HCT116 (cell line): ENCODE results near the gene IPO11. TPM values are rescaled to one million over a fixed set of nuclear protein-coding genes. Genes with fewer than 3 reads are reported as not detected.

Experiments
- ATAC-seq: fragments of 200-7000 bp; cut with Tn5 transposase; 2 replicates; pipeline ENCODE4 v1.9.1; 2020; ENCODE audit warnings: mild to moderate bottlenecking, moderate library complexity
- BruUV-seq: library from RNA; stranded (reverse); fragments of 400-500 nt; replicated peaks from 2 replicates; lab custom pipeline; 2021; lab: Mats Ljungman, UMichigan
- CTCF ChIA-PET: fragments of 300-600 bp; sonication (Branson Sonifier 250); formaldehyde crosslinking; loops from one replicate; lab custom pipeline; 2021; ENCODE audit warnings: antibody characterized with exemption; lab: Charles Lee
- POLR2A ChIA-PET: fragments of 300-600, 350-600 bp; sonication (Branson Sonifier 250); formaldehyde crosslinking; loops from one replicate; lab custom pipeline; 2021; ENCODE audit warnings: antibody characterized with exemption; lab: Charles Lee
- RAD21 ChIA-PET, 2 experiments: fragments of 300-600 bp; sonication (Branson Sonifier 250); formaldehyde crosslinking; loops; one replicate each; lab custom pipeline; 2023; ENCODE audit warnings: low total read pairs in 2 of 2; ENCODE audit not compliant: uncharacterized antibody in 2 of 2, unreplicated experiment in 2 of 2, low non-redundant PET in 1 of 2; lab: Charles Lee
- DNase-seq: peaks from one replicate; pipeline ENCODE4 v3.0.0-alpha.2; 2010; ENCODE audit warnings: low read depth, low spot score
- H2AFZ ChIP-seq: fragments of 200-600 bp; shearing (Covaris generic), sonication (generic); 2 replicates; pipeline ENCODE4 v1.6.1; 2017; ENCODE audit warnings: low read depth, mixed run types, mixed read lengths, antibody characterized with exemption, low read length; ENCODE audit not compliant: poor library complexity, severe bottlenecking
- H3K27ac ChIP-seq: 2 replicates; pipeline ENCODE4 v1.5.1; 2012; ENCODE audit warnings: low read depth, low read length
- H3K27me3 ChIP-seq: fragments of 200-600 bp; sonication (generic); 2 replicates; pipeline ENCODE4 v1.6.1; 2016; ENCODE audit warnings: mixed run types, low read length, mixed read lengths; ENCODE audit not compliant: insufficient read depth
- H3K36me3 ChIP-seq, 2 experiments: fragments of 200-500 bp in 1 of 2; fragments of 200-600 bp in 1 of 2; sonication (Bioruptor generic) in 1 of 2; sonication (generic) in 1 of 2; 2 replicates each; pipeline versions ENCODE4 v1.5.1 to v1.6.1; 2014 to 2016; ENCODE audit warnings: low read length in 2 of 2, inconsistent platforms in 1 of 2, mixed read lengths in 1 of 2, mixed run types in 1 of 2; ENCODE audit not compliant: insufficient read depth in 2 of 2, control insufficient read depth in 1 of 2
- H3K4me1 ChIP-seq, 2 experiments: fragments of 200-600 bp in 1 of 2; sonication (generic) in 1 of 2; 2 replicates each; pipeline versions ENCODE4 v1.5.1 to v1.6.1; 2012 to 2017; ENCODE audit warnings: low read length in 2 of 2, inconsistent platforms in 1 of 2, mild to moderate bottlenecking in 1 of 2, mixed read lengths in 1 of 2, mixed run types in 1 of 2, moderate library complexity in 1 of 2; ENCODE audit not compliant: insufficient read depth in 2 of 2, control insufficient read depth in 1 of 2
- H3K4me2 ChIP-seq: fragments of 200-600 bp; sonication (generic); 2 replicates; pipeline ENCODE4 v1.6.1; 2017; ENCODE audit warnings: mixed run types, low read length, mixed read lengths
- H3K4me3 ChIP-seq, 2 experiments: fragments of 200-600 bp in 1 of 2; sonication (generic) in 1 of 2; replicated peaks in 1 of 2; 2 replicates each; pipeline ENCODE4 v1.5.1; 2011 to 2016; ENCODE audit warnings: low read length in 2 of 2, control low read depth in 1 of 2, low read depth in 1 of 2, mild to moderate bottlenecking in 1 of 2, mixed read lengths in 1 of 2, mixed run types in 1 of 2
- H3K79me2 ChIP-seq: fragments of 200-600 bp; sonication (generic); 2 replicates; pipeline ENCODE4 v1.6.1; 2017; ENCODE audit warnings: mild to moderate bottlenecking, mixed run types, low read length, moderate library complexity, mixed read lengths; ENCODE audit not compliant: insufficient read depth
- H3K9ac ChIP-seq: fragments of 200-600 bp; sonication (generic); 2 replicates; pipeline ENCODE4 v1.6.1; 2016; ENCODE audit warnings: low read length, mixed read lengths
- H3K9me2 ChIP-seq: fragments of 200-600 bp; sonication (generic), shearing (Covaris generic); 2 replicates; pipeline ENCODE4 v1.6.1; 2017; ENCODE audit warnings: mixed run types, mild to moderate bottlenecking, moderate library complexity; ENCODE audit not compliant: insufficient read depth
- H3K9me3 ChIP-seq, 2 experiments: fragments of 200-500 bp in 1 of 2; fragments of 200-600 bp in 1 of 2; sonication (Bioruptor generic) in 1 of 2; sonication (generic) in 1 of 2; 2 replicates each; pipeline ENCODE4 v1.6.1; 2014 to 2017; ENCODE audit warnings: low read length in 2 of 2, mixed read lengths in 2 of 2, inconsistent platforms in 1 of 2, low read depth in 1 of 2, mild to moderate bottlenecking in 1 of 2, mixed run types in 1 of 2, moderate library complexity in 1 of 2; ENCODE audit not compliant: control insufficient read depth in 1 of 2, insufficient read depth in 1 of 2
- H4K20me1 ChIP-seq: fragments of 200-600 bp; sonication (generic), shearing (Covaris generic); 2 replicates; pipeline ENCODE4 v1.6.1; 2017; ENCODE audit warnings: mixed run types, mild to moderate bottlenecking, moderate library complexity; ENCODE audit not compliant: insufficient read depth
- ATF3 ChIP-seq: IDR thresholded peaks from 2 replicates; pipeline ENCODE4 v1.6.1; 2012
- CBX3 ChIP-seq: IDR thresholded peaks from 2 replicates; pipeline ENCODE4 v1.6.1; 2012; ENCODE audit warnings: low read depth
- CEBPB ChIP-seq: IDR thresholded peaks from 2 replicates; pipeline ENCODE4 v1.6.1; 2012; ENCODE audit warnings: low read depth
- EGR1 ChIP-seq: IDR thresholded peaks from 2 replicates; pipeline ENCODE4 v1.6.1; 2012; ENCODE audit warnings: low read depth
- ELF1 ChIP-seq: IDR thresholded peaks from 2 replicates; pipeline ENCODE4 v1.6.1; 2012; ENCODE audit warnings: low read depth, borderline replicate concordance
- EZH2 ChIP-seq: fragments of 200-600 bp; sonication (generic); IDR thresholded peaks from 2 replicates; pipeline ENCODE4 v1.6.1; 2017; ENCODE audit warnings: antibody characterized with exemption, mixed run types
- EZH2phosphoT487 ChIP-seq: fragments of 200-600 bp; IDR thresholded peaks from 2 replicates; pipeline ENCODE4 v1.6.1; 2018; ENCODE audit warnings: antibody characterized with exemption, borderline replicate concordance
- FOSL1 ChIP-seq: IDR thresholded peaks from 2 replicates; pipeline ENCODE4 v1.6.1; 2012; ENCODE audit warnings: low read depth
- POLR2A ChIP-seq: IDR thresholded peaks from 2 replicates; pipeline ENCODE4 v1.7.0; 2011; ENCODE audit warnings: borderline replicate concordance; ENCODE audit not compliant: insufficient read depth, insufficient read length; ENCODE audit errors: extremely low read depth
- POLR2AphosphoS5 ChIP-seq: IDR thresholded peaks from 2 replicates; pipeline ENCODE4 v1.6.1; 2011; ENCODE audit warnings: mild to moderate bottlenecking, low read depth, low read length, moderate library complexity
- RAD21 ChIP-seq: IDR thresholded peaks from 2 replicates; pipeline ENCODE4 v1.6.1; 2012; ENCODE audit warnings: low read depth, mild to moderate bottlenecking
- SIN3A ChIP-seq: IDR thresholded peaks from 2 replicates; pipeline ENCODE4 v1.6.1; 2012; ENCODE audit warnings: low read depth
- SP1 ChIP-seq: IDR thresholded peaks from 2 replicates; pipeline ENCODE4 v1.6.1; 2012; ENCODE audit warnings: low read depth
- SRF ChIP-seq: IDR thresholded peaks from 2 replicates; pipeline ENCODE4 v1.6.1; 2012; ENCODE audit warnings: low read depth
- YY1 ChIP-seq: IDR thresholded peaks from 2 replicates; pipeline ENCODE4 v1.6.1; 2011; ENCODE audit warnings: low read length, low read depth, moderate library complexity, mild to moderate bottlenecking; ENCODE audit not compliant: insufficient replicate concordance; ENCODE audit errors: extremely low read depth
- ZFX ChIP-seq: fragments of 450-650 bp; IDR thresholded peaks from 2 replicates; pipeline ENCODE4 v1.6.1; 2017
- ZNF274 ChIP-seq: fragments of 200-500 bp; sonication (Bioruptor generic); IDR thresholded peaks from 2 replicates; pipeline ENCODE4 v1.6.1; 2014; ENCODE audit warnings: mild to moderate bottlenecking, low read depth, low read length, inconsistent platforms
- intact Hi-C: fragments of 100-400 bp; cut with micrococcal nuclease; formaldehyde crosslinking; loops from 2 replicates; pipeline ENCODE4 v1.10.0; 2022
- total RNA-seq: library from RNA; stranded (reverse); gene quantifications from one replicate; pipeline ENCODE4 v1.2.1, GENCODE V29; 2021; ENCODE audit not compliant: unreplicated experiment
- TF ChIP-seq, protein P1 (sequence below): IDR thresholded peaks from 2 replicates; pipeline ENCODE4 v1.6.1; 2012; ENCODE audit warnings: low read depth

Gene IPO11
- total RNA-seq, 1 experiment from 2014 or later, result 55.1 TPM

GRCh38 chr5:62421414-62421813 lies 8.9 kb downstream of the IPO11 start:
- H2AFZ ChIP-seq, result no peak overlapping the region
- TF ChIP-seq POLR2A (no peak), EZH2 (no peak)
- TF ChIP-seq, all 23 proteins: peak for 0
- Histone ChIP-seq H3K79me2 (peaks cover 100% of the 10 kb centered on the region), H3K4me1 (no peaks in the 10 kb centered on the region), H3K27ac (no peak overlapping the region), H3K4me2 (no peak overlapping the region), H3K36me3 (0 out of 4 replicates have a peak, but pooled peaks cover 0 to 4% of the 10 kb centered on the region in 2 experiments), H3K9me3 (no peaks in the 10 kb centered on the region), H3K4me3 (no peak overlapping the region), H4K20me1 (0 out of 2 replicates have a peak, but pooled peaks cover 4% of the 10 kb centered on the region), H3K9me2 (no peaks in the 10 kb centered on the region), H3K27me3 (no peaks in the 10 kb centered on the region), H3K9ac (no peak overlapping the region)
- intact Hi-C loops, result no loop called here
- ChIA-PET CTCF (no interaction called here), RAD21 (no interaction called here), POLR2A (no interaction called here)
- no TSS peak for BruUV-seq
- DNase-seq (no peak), ATAC-seq (no peak)

DNA sequence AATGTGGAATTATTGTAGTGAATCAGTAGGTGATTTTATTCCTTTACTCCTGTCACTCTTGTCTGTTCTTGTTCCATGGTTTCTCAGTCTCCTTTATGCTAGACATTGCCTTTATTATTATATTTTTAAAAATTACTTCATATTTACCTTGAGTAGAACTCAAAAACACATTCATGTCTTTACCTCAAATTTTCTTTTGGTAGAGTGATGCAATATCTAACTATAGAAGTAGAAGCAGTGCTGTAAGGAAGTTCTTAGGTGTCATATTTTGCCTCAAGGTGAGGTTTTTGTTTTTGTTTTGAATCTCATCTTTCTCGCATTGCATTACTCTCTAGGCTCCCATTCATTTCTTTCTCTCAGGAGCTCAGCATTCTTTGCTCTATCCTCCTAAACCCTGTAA lies 12.2 kb downstream of the IPO11 start:
- no peaks in the 10 kb centered on the region for H4K20me1 ChIP-seq
- no peaks in the 10 kb centered on the region for H3K27me3 ChIP-seq
- CTCF ChIA-PET, result no interaction called here
- no peak for ATAC-seq
- DNase-seq, result no peak
- no peak overlapping the region for H3K9ac ChIP-seq
- RAD21 ChIA-PET, result no interaction called here
- H3K36me3 ChIP-seq, result no peaks in the 10 kb centered on the region
- H3K4me1 ChIP-seq, result no peaks in the 10 kb centered on the region
- H3K79me2 ChIP-seq, result peaks cover 100% of the 10 kb centered on the region
- POLR2A ChIA-PET, result no interaction called here
- TF ChIP-seq ZFX (no peak), SP1 (no peak), YY1 (no peak), CBX3 (no peak), EZH2 (no peak), SRF (no peak), POLR2AphosphoS5 (no peak), ELF1 (no peak), EGR1 (no peak), SIN3A (no peak), RAD21 (no peak), ZNF274 (no peak), FOSL1 (no peak), ATF3 (no peak), CEBPB (no peak), EZH2phosphoT487 (no peak)
- TF ChIP-seq, protein P1, sequence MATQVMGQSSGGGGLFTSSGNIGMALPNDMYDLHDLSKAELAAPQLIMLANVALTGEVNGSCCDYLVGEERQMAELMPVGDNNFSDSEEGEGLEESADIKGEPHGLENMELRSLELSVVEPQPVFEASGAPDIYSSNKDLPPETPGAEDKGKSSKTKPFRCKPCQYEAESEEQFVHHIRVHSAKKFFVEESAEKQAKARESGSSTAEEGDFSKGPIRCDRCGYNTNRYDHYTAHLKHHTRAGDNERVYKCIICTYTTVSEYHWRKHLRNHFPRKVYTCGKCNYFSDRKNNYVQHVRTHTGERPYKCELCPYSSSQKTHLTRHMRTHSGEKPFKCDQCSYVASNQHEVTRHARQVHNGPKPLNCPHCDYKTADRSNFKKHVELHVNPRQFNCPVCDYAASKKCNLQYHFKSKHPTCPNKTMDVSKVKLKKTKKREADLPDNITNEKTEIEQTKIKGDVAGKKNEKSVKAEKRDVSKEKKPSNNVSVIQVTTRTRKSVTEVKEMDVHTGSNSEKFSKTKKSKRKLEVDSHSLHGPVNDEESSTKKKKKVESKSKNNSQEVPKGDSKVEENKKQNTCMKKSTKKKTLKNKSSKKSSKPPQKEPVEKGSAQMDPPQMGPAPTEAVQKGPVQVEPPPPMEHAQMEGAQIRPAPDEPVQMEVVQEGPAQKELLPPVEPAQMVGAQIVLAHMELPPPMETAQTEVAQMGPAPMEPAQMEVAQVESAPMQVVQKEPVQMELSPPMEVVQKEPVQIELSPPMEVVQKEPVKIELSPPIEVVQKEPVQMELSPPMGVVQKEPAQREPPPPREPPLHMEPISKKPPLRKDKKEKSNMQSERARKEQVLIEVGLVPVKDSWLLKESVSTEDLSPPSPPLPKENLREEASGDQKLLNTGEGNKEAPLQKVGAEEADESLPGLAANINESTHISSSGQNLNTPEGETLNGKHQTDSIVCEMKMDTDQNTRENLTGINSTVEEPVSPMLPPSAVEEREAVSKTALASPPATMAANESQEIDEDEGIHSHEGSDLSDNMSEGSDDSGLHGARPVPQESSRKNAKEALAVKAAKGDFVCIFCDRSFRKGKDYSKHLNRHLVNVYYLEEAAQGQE, result no peak
- no TSS peak for BruUV-seq
- intact Hi-C loops, result no loop called here
- H3K9me3 ChIP-seq, result no peaks in the 10 kb centered on the region
- H3K9me2 ChIP-seq, result no peaks in the 10 kb centered on the region
- H3K4me3 ChIP-seq, result no peak overlapping the region
- H2AFZ ChIP-seq, result no peak overlapping the region
- no peak overlapping the region for H3K4me2 ChIP-seq
- no peak overlapping the region for H3K27ac ChIP-seq
